Left ventricle myocardium inferior (tissue), 1 donor: ENCODE results near the gene DRG2. TPM values are rescaled to one million over a fixed set of nuclear protein-coding genes. Genes with fewer than 3 reads are reported as not detected.

Source experiments
- DNase-seq: peaks from one replicate; pipeline ENCODE4 v3.0.0-alpha.2; 2020
- H3K27ac ChIP-seq: fragments of 200-600 bp; replicated peaks from 2 replicates; pipeline ENCODE4 v1.8.0; 2021
- H3K27me3 ChIP-seq: fragments of 200-600 bp; 2 replicates; pipeline ENCODE4 v1.8.0; 2021; ENCODE audit warnings: low read depth
- H3K36me3 ChIP-seq: fragments of 200-600 bp; 2 replicates; pipeline ENCODE4 v1.8.0; 2021
- H3K4me1 ChIP-seq: fragments of 200-600 bp; 2 replicates; pipeline ENCODE4 v1.8.0; 2021
- H3K4me3 ChIP-seq: fragments of 200-600 bp; 2 replicates; pipeline ENCODE4 v1.8.0; 2021; ENCODE audit warnings: mild to moderate bottlenecking, moderate library complexity
- H3K9me3 ChIP-seq: fragments of 200-600 bp; replicated peaks from 2 replicates; pipeline ENCODE4 v1.8.0; 2021
- CTCF ChIP-seq: fragments of 200-600 bp; IDR thresholded peaks from 2 replicates; pipeline ENCODE4 v1.8.0; 2021; ENCODE audit warnings: antibody characterized with exemption, mild to moderate bottlenecking, borderline replicate concordance
- intact Hi-C: fragments of 100-400 bp; cut with micrococcal nuclease; formaldehyde crosslinking; loops from one replicate; pipeline ENCODE4 v1.11.0; 2022
- total RNA-seq: library from RNA; stranded (reverse); fragmentation: NEBNext Ultra II Directional; extraction: Animal tissue kit (Norgen Biotek cat#: 25700); gene quantifications from one replicate; pipeline ENCODE4 v1.2.1, GENCODE V29; 2021
- donor health status: DM: no; HTN: yes; CAD: no; lungs with severe emphysema.

DRG2 gene
- total RNA-seq, 1 donor from 2014 or later, result 20.2 TPM

- no peak for TF ChIP-seq CTCF
- no peaks in the 10 kb centered on the region for H3K36me3 ChIP-seq
- H3K4me3 ChIP-seq, result no peak overlapping the region
- no peaks in the 10 kb centered on the region for H3K4me1 ChIP-seq
- no peaks in the 10 kb centered on the region for H3K27me3 ChIP-seq
- peaks cover 14% of the 10 kb centered on the region for H3K9me3 ChIP-seq
- H3K27ac ChIP-seq, result no peak overlapping the region
- intact Hi-C loops, result no loop called here
- no peak for DNase-seq
These were observed 32.2 kb downstream of the DRG2 start for GRCh38 chr17:18119938-18120337.

- no peak overlapping the region for H3K27ac ChIP-seq
- H3K27me3 ChIP-seq, result no peaks in the 10 kb centered on the region
- H3K36me3 ChIP-seq, result no peaks in the 10 kb centered on the region
- TF ChIP-seq CTCF, result no peak
- H3K9me3 ChIP-seq, result peaks cover 14% of the 10 kb centered on the region
- no peak for DNase-seq
- no peaks in the 10 kb centered on the region for H3K4me1 ChIP-seq
- intact Hi-C loops, result no loop called here
- no peak overlapping the region for H3K4me3 ChIP-seq
These were observed 32.8 kb downstream of the DRG2 start for GRCh38 chr17:18120461-18121017.

GRCh38 chr17:18121144-18121910 is 33.6 kb downstream of the DRG2 start:
- Histone ChIP-seq H3K27me3 (no peaks in the 10 kb centered on the region), H3K9me3 (peaks cover 14% of the 10 kb centered on the region), H3K27ac (no peak overlapping the region), H3K4me1 (no peaks in the 10 kb centered on the region), H3K36me3 (no peaks in the 10 kb centered on the region), H3K4me3 (no peak overlapping the region)
- no peak for TF ChIP-seq CTCF
- intact Hi-C loops, result no loop called here
- no peak for DNase-seq

GRCh38 chr17:18122990-18123753 is 35.4 kb downstream of the DRG2 start:
- DNase-seq, result no peak
- Histone ChIP-seq H3K4me1 (no peaks in the 10 kb centered on the region), H3K4me3 (no peak overlapping the region), H3K27ac (no peak overlapping the region), H3K27me3 (no peaks in the 10 kb centered on the region), H3K36me3 (no peaks in the 10 kb centered on the region), H3K9me3 (peaks cover 14% of the 10 kb centered on the region)
- no peak for TF ChIP-seq CTCF
- intact Hi-C loops, result no loop called here

GRCh38 chr17:18124345-18125126 is 36.8 kb downstream of the DRG2 start:
- intact Hi-C loops, result no loop called here
- TF ChIP-seq CTCF, result no peak
- H3K27ac ChIP-seq, result no peak overlapping the region
- no peaks in the 10 kb centered on the region for H3K4me1 ChIP-seq
- no peaks in the 10 kb centered on the region for H3K36me3 ChIP-seq
- H3K4me3 ChIP-seq, result no peak overlapping the region
- peaks cover 8% of the 10 kb centered on the region for H3K9me3 ChIP-seq
- no peaks in the 10 kb centered on the region for H3K27me3 ChIP-seq
- DNase-seq, result no peak
